ENCODE measurements around the gene ZDHHC8. TPM values are rescaled to one million over a fixed set of nuclear protein-coding genes. Genes with fewer than 3 reads are reported as not detected.

ZDHHC8 gene
- total RNA-seq, 1 experiment from 2014 or later: 51.7 TPM

DNA sequence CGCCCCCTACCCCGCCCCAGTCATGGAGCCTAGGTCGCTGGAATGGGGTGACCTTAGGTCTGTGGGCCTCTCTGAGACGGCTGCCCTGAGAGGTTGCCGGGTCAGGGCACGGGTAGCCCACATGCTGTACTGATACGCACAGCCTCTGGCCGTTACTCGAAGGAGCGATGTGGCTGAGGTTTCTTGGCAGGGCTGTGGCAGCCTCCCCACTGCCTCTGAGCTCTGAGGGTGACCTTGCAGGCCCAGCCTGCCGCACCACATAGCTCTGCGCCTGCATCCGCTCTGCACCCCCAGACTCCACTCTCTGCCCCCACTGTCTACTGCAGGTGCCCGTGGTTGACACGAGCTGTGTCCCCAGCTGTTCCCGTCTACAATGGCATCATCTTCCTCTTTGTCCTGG is 7.3 kb downstream of the ZDHHC8 start:
- Histone ChIP-seq H2BK120ac (ENCODE audit: low read depth, low read length, poor library complexity, severe bottlenecking) (no peak overlapping the region), H3T11ph (ENCODE audit: low read length) (no peak overlapping the region), H4K5ac (ENCODE audit: insufficient read length, low read depth, low read length) (no peak overlapping the region), H3K4me1 (ENCODE audit: insufficient read depth, low read length) (no peaks in the 10 kb centered on the region), H3K23ac (ENCODE audit: insufficient read length, low read depth, low read length) (no peak overlapping the region), H3K79me1 (ENCODE audit: insufficient read depth, low read depth, low read length, poor library complexity, severe bottlenecking) (no peaks in the 10 kb centered on the region), H3K27me3 (ENCODE audit: insufficient read depth, low read length) (no peaks in the 10 kb centered on the region), H2AFZ (ENCODE audit: low read length) (no peak overlapping the region), H3K56ac (ENCODE audit: insufficient read length, low read depth, low read length) (no peak overlapping the region), H3K9ac (ENCODE audit: extremely low read depth, insufficient read length, low read length) (no peak overlapping the region), H4K20me1 (ENCODE audit: control insufficient read depth, insufficient read depth, insufficient read length) (peaks cover 3% of the 10 kb centered on the region), H3K4ac (ENCODE audit: low read depth, low read length) (no peak overlapping the region), H4K8ac (replicated peaks; ENCODE audit: insufficient read length, low read depth, low read length) (no peak overlapping the region), H3K4me2 (ENCODE audit: insufficient read depth, insufficient read length, low read length) (no peak overlapping the region), H3K23me2 (ENCODE audit: insufficient read length, low read depth, low read length, poor library complexity, severe bottlenecking) (no peaks in the 10 kb centered on the region), H2BK15ac (ENCODE audit: low read depth, low read length) (no peak overlapping the region), H3K79me2 (ENCODE audit: insufficient read depth, low read length) (no peaks in the 10 kb centered on the region; the same call in 1 of the 2 replicates), H2BK20ac (ENCODE audit: low read depth, low read length, poor library complexity, severe bottlenecking) (no peak overlapping the region), H3K18ac (ENCODE audit: insufficient read length, low read depth, low read length) (no peak overlapping the region), H2AK5ac (ENCODE audit: insufficient read length, low read length) (no peak overlapping the region), H3K27ac (ENCODE audit: insufficient read length, low read depth, low read length) (no peak overlapping the region), H2BK5ac (ENCODE audit: insufficient read length, low read length) (no peak overlapping the region), H3K14ac (ENCODE audit: insufficient read depth, low read length) (no peak overlapping the region), H4K91ac (ENCODE audit: insufficient read length, low read depth, low read length) (no peak overlapping the region), H2BK12ac (ENCODE audit: insufficient read length, low read depth, low read length) (no peak overlapping the region), H3K9me3 (ENCODE audit: control insufficient read depth, low read depth, low read length) (no peaks in the 10 kb centered on the region)
- no peaks in the 10 kb centered on the region for H3K27me3 Mint-ChIP-seq (ENCODE audit: low read depth)
- peak overlapping the region in 1 of 3 experiments; percentile 48; a peak in 2 of 7 replicates for H3K27ac Mint-ChIP-seq
- TF ChIP-seq, protein P1, sequence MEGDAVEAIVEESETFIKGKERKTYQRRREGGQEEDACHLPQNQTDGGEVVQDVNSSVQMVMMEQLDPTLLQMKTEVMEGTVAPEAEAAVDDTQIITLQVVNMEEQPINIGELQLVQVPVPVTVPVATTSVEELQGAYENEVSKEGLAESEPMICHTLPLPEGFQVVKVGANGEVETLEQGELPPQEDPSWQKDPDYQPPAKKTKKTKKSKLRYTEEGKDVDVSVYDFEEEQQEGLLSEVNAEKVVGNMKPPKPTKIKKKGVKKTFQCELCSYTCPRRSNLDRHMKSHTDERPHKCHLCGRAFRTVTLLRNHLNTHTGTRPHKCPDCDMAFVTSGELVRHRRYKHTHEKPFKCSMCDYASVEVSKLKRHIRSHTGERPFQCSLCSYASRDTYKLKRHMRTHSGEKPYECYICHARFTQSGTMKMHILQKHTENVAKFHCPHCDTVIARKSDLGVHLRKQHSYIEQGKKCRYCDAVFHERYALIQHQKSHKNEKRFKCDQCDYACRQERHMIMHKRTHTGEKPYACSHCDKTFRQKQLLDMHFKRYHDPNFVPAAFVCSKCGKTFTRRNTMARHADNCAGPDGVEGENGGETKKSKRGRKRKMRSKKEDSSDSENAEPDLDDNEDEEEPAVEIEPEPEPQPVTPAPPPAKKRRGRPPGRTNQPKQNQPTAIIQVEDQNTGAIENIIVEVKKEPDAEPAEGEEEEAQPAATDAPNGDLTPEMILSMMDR (conservative IDR thresholded peaks at IDR 0.05): no peak
- H3K36me3 Mint-ChIP-seq (ENCODE audit: insufficient read depth in 1 of 3, low read depth in 3 of 3): no peaks in the 10 kb centered on the region; a peak in 3 of 7 replicates
- no peak for DNase-seq
- H3K4me3 Mint-ChIP-seq: no peak overlapping the region
- no peaks in the 10 kb centered on the region; a peak in 1 of 4 replicates for H3K4me1 Mint-ChIP-seq
- H3K9me3 Mint-ChIP-seq: no peaks in the 10 kb centered on the region
- no CpG with 5 or more reads among the region's 16 CpGs for WGBS (ENCODE audit: extremely low coverage, insufficient read length, low lambda C conversion rate)
